Gastroesophageal sphincter (tissue), 3 donors: ENCODE measurements around the gene STAM2.

ENCODE experiments used
- CTCF ChIP-seq, 4 experiments: fragments of 200-600 bp in 2 of 4; fragments of 450-650 bp in 2 of 4; sonication (generic) in 1 of 4; IDR thresholded peaks; one replicate each; pipeline ENCODE4 v1.5.1; 2017 to 2019; ENCODE audit warnings: antibody characterized with exemption in 4 of 4, mild to moderate bottlenecking in 2 of 4, moderate library complexity in 2 of 4
- EP300 ChIP-seq: sonication (generic); formaldehyde crosslinking; IDR thresholded peaks from one replicate; pipeline ENCODE4 v1.6.1; 2017; ENCODE audit warnings: antibody characterized with exemption, mild to moderate bottlenecking
- POLR2A ChIP-seq, 2 donors: fragments of 450-650 bp; IDR thresholded peaks; one replicate each; pipeline ENCODE4 v1.6.1; 2017; ENCODE audit warnings: antibody characterized with exemption in 2 of 2, mild to moderate bottlenecking in 2 of 2, moderate library complexity in 1 of 2
- POLR2AphosphoS5 ChIP-seq: sonication (generic); formaldehyde crosslinking; IDR thresholded peaks from one replicate; pipeline ENCODE4 v1.6.1; 2017; ENCODE audit warnings: antibody characterized with exemption

GRCh38 chr2:152088006-152088405 lies 87.6 kb downstream of the STAM2 start:
- TF ChIP-seq POLR2AphosphoS5 (no peak), CTCF (IDR thresholded peaks at IDR 0.05) (no peak), EP300 (no peak), POLR2A (IDR thresholded peaks at IDR 0.05) (no peak)
